Anterior cingulate cortex (tissue), 58 donors: ENCODE data around the gene DUS1L.
A peak's percentile ranks its signal among the peaks of the same experiment; 100 is the strongest.

ENCODE experiments used
- DNase-seq, 58 donors: peaks; one replicate each; lab custom pipeline; 2025; lab: John Stamatoyannopoulos, UW

DUS1L gene

DNA sequence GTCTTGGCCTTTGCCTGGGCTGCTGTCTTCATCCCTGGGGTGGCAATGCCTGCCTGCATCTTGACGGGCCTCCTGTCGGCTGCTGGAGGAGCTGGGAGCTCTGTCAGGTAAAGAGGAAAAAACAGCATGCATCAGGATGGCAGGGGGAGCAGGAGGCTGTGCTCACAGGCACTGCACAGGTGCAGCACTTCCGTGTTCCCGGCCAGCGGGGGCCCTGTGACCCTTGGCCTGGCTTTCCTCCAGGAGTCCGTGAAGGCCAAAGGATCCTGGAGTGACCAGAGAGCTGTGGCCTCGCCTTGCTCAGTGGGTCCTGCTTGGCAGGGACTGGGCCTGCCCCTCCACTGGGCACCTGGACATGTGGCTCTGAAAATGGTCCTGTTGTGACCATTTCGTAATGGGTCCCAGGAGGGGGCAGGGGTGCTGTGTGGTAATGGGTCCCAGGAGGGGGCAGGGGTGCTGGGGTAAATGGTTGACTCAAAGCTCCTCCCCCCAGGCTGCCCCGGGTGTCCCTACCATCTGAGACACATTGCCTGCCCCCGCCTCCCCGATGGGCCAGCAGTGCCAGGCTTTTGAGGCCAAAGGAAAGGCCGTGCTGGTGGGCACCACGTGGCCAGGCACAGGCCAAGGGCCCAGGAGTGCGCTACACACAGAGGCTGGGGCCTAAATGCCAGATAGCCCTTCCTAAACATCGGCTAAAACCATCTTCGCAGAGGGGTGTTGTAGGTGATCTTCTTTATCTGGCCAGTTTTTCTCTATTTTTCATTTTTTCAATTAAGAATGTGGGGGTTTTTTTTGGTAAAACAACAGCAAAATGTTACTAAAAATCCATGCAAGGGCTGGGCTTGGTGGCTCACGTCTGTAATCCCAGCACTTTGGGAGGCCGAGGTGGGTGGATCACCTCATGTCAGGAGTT is 36.4 kb upstream of the DUS1L start:
- peak in 26 of 58 donors; percentile 16 to 69 (median 35) for DNase-seq

DNA sequence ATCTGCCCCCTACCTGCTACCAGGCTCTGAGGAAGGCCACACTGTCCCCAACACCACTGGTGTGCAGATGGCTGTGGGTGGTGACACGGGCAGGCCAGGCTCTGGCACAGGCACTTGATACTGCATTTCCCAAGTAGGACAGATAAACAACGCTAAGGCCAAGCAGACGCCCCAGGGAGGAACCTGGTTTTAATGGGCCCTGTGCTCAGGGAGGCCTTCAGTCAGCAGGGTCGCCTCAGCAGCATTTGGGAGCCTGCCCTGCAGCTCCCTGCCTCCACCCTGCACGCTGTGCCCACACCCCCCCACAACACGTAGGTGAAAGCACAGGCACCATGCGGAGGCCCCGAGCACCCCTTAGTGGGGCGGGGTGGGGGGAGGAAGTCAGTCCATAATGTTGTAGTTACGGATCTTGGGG is 35.7 kb upstream of the DUS1L start:
- DNase-seq = no peak

DNA sequence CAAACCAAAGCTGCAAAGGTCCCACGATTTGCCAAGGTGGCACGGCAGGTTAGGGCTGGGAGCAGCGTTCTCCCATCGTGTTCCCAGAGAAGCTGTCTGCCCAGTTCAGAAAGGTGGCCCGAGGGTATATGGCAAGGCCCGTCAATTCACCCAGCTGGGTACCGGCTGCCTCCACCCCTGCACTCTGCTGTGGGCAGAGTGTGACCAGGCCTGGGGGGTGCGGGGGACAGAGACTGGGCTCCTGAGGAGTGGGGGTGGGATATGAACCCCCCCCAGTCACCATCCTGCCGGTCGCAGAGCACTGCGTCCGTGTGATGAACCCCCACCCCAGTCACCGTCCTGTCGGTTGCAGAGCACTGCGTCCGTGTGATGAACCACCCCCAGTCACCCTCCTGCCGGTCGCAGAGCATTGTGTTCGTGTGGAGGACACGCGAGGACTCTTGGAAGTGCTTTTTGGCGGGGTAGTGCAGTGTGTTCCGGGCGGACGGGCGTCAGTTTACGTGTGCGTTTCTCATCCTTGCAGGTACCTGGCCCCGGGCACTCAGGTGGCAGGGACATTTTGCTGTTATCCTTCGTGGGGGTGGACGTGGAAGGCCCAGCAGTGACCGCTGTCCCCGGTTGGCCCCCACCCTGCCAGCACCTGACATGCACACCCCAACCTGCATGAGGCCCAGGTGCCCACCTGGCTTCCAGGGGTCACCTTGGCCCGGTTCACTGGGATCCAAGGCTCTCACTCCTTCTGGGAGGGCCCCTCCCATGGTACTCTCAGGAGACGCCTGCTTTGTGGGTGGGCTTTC is 35.1 kb upstream of the DUS1L start:
- no peak for DNase-seq

DNA sequence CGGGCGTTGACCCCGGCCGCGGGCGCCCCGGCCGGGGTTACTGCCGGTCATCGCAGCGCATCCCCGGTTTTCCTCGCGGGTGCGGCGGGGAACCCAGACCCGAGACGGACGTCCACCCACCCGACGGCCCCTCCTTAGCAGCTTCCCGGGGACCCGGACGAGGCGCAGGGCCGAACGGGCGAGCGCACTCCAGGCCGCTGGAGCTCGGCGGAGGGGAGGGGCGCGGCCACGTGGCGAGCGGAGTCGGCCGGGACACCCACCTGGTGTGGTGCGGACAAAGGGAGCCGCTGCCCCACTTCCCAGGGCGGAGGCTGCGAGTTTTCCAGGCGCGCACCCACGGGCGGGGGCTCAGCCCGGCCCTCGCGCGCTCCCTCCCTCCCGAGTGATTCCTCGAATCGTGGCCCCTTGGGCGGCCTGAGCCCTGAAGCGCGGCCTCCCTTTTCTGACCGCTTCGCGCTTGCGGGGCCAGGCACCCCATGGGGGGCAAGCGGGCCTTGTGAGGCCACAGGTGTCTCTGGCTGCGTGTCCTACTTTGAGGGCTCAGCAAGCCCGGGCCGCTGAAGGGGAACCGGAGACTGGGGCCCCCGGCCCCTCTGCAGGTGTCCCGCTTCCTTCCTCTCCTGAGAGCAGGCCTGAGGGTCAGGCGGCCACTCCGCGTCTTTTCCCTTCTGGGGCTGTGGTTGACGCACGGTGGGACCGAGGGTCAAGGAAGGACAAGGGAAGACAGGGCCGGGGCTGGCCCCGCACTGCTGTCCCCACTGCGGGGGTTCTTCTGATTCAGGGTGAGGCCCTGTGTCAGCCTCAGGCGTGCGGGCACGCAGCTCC is 33.5 kb upstream of the DUS1L start:
- peak in 2 of 58 donors; percentile 71 to 83 for DNase-seq

DNA sequence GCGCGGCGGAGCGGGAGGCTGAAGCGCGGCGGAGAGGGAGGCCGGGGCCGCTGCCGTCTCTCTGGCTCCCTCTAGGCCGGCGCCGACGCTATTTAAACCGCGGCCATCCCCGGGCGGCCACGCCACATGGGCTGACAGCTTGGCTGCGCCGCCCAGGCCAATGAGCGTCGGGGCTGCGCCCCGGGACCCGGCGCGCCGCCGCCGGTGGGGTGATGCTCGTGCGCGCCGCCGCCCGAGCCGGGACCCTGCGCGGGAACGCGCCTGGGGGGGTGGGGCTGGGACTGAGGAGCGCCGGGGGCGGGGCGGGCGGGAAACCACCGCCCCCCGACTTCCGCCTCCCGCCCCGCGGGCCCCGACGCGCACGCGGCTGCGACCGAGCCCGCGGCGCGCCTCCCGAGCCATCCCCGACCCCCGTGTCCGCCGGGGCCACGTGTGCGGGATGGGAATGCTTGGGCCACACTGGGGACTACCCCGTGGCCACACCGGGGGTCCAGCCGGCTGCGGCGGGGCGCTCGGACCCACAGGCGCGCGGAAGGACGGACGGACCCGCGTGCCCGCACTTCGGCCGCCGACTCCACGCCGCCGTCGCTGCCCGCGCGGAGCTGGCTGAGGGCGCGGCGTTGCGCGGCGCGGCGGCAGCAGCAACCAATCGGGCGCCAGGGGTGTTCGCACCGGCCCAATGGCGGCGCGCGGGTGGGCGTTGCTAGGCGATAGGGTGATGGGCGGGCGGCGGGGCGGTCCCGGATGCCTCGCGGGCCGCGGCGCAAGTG is 32.8 kb upstream of the DUS1L start, which contains the start of gene FASN:
FASN (minus strand) TSS at position 68 of the 770 bp plus-strand sequence. CDS start 1,791 bp downstream, outside the sequence.
- DNase-seq = peak; percentile 48 to 95 (median 90)

DNA sequence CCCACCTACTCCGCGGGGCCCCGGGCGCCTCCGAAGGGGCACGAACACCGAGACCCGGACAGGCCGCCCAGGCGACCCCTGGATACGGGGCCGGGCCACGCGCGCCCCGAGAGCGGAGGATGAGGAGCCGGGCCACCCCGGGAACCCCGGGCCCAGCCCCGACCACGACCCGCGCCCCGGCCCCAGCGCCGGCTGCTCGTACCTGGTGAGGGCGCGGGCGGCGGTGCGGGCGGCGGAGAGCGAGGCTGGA is 32.2 kb upstream of the DUS1L start:
- peak in 2 of 58 donors; percentile 39 to 58 for DNase-seq

DNA sequence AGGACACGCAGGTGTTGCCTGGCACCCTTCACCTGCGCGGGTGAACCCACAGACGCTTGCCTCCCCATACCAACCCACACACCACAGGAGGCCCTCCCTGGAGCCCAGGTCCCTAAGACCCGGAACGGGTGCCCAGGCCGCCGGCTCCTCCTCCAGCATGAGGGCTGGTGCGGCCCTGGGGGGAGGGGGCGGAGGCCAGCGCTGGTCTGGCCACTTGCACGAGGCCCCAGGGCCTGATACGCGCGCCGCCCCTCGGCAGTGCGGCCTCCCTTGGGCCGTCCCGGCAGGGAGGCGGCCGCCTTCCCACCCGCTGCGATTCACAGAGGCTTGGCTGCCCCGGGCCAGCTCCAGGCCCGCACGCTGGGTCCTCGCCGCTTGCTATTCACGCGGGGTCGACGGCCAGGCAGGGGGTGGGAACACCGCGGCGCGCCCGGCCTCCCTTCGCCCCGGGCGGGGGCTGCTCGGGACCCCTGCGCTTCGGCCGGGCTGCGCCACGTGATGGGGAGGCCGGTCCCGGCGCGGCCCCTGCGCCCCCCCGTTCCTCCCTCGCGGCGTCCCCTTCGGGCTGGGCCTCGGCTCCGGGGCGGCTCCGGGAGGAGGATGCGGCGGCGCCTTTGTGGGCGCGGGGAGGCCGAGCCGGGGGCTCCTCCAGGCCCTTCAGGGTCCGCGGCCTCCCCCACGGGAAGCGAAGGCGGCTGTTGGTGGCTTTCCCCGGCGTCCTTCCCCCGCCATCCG is 31.7 kb upstream of the DUS1L start:
- DNase-seq = peak in 4 of 58 donors; percentile 24 to 54 (median 38)

DNA sequence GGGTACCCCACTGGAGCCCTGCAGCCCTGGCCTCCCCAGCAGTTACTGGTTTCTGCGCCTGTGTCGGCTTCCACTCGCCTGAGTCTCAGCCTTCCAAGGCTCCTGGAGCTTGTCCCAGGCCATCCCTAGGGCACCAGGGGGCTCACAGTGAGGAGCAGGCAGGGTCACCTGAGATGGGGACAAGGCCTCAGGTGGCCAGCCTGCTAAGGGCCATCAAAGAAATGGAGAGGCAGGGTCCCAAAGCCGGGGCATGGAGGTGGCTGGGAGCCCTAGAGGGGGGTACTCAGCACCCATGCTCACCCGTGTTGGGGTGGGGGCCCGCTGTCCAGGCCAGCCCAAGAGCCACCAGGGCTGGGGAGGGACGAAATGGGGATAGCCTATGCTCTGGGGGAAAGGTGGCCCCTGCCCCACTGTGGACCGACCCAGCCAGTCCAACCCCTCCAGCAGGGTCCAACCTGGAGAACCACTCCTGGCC is 31.1 kb upstream of the DUS1L start:
- DNase-seq = no peak

DNA sequence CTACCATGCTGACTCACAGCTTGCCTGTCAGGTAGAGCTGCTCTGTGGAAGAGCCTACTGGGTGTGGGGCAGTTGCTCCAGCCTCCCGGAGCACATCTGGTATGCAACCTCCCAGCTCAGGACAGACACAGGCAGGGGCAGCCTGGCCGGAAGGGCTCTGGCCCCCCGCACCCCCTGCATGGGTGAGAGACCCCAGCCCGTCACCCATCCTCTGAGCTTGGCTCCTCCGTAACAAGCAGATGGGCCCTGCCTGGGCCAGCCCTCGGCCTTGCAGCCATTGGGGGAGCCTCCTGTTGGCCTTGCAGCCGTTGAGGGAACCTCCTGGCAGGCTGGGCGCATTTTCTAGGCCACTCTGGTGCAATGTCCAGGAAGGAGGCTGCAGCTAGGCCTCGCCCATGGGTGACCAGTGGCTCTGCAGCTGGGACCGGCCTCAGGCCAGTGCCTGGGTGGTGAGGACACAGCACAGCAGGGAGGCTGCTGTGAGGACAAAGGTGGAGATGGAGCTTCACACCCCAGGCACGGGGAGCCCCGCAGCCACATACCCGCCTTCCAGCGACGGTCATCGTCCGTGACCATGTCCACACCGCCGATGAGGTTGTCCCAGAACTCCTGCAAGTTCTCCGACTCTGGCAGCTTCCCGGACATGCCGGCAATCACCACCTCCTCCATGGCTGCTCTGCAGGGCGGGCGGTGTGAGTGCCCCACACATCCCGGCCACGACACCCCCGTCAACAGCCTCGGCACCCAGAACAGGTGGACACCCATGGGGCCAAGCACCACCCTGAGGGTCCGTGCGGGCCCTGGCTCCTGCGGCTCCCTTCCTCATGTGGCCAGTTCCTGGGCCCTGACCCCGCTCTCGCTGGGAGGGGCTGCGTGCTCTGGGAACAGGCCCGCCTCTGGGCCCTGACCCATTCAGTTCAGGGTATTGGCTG is 30.4 kb upstream of the DUS1L start:
- DNase-seq = no peak

DNA sequence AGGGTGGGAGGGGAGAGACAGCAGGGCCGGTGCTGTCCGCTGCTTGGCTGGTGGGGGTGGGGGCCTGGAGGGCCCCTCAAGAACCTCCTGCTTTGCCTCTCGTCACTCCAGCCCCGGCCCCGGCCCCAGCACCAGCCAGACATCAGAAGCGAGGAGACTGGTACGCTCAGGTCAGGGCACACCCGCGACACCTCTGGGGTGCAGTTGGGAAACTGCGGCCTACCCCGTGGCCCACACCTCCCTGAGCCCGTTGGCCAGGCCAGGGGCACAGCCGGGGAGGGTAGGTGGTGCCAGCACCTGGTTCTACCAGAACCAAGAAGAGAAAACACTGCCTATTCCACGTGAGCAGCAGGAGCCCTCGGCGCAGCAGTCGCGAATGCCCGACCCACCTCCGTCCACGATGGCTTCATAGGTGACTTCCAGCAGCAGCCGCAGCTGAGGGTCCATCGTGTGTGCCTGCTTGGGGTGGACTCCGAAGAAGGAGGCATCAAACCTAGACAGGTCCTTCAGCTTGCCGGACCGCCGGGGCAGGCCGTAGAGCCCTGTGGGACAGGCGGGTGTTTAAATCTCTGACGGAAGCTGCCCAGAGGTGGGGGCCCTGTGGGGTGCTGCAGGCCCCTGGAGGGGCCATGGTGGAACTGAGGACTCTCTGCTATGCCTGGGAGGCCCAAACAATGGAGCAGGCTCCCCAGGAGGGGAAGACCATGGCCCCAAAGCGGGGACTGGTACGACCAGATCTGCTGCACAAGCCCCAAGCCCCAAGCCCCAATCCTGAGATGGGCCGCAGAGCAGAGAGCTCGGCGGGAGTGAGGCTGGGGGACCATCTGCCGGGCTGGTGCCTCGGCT is 29.6 kb upstream of the DUS1L start:
- DNase-seq = no peak

DNA sequence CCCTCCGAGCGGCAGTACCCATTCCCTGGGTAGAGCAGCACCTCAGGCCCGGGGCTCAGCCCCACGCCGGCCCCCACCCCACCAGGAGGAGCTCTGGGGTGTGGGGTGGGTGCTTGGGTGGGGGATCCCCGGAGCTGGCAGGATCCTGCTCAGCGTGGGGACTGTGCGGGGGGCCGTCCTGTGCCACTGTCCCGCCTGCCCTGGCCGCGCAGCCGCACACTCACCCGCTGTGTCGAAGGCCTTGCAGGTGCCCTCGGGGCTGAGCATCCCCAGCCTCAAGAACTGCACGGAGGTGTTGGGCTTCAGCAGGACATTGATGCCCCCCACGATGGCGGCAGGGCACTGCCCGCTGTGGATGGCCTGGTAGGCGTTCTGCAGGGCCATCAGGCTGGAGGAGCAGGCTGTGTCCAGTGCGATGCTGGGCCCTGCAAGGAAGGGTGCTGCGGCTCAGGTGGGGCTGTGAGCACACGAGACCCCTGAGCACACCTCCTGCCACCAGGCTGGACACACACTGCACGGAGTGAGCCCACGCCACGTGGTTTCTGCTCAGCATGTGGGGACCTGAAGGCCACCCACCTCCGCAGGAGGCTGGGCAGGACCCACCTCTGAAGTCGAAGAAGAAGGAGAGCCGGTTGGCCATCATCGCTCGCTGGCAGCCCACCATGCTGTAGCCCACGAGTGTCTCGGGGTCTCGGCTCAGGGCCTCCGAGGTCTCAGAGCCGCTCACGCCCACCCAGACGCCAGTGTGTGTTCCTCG is 27.6 kb upstream of the DUS1L start:
- no peak for DNase-seq

DNA sequence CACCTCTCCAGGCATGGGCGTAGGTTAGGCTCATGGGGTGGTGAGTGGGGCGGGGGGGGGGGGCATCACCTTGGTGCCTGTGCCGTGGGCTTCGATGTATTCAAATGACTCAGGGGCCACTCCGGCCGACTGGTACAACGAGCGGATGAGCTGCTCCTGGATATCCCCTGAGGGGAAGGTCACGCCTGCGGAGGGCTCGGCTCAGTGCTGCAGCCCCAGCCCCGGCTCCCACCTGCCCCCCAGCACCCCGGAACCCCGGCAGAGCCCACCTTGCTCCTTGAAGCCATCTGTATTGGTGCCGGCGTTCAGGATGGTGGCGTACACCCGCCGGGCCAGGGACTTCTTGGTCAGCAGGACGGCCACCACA is 27.0 kb upstream of the DUS1L start:
- DNase-seq = no peak

DNA sequence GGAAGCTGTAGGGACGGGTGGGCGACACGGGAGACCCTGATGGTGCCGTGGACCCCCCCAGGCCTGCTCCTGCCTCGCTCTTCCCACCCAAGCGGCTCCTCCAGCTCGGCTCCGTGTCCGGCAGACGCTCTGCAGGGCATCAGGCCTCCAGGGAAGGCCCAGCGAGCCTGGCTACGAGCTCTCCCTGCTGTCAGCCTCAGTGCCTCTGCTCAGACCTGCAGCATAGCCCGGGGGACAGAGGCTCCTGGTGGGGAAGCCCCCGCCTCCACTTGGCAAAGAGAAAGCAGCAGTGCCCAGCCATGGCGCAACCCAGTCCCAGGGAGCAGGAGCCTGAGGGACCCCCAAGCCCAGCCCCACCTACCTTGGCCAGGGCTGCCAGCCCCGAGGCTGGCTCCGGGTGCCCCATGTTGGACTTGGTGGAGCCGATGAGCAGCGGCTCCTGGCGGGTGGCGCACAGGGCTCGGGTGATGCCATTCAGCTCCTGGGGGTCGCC is 26.5 kb upstream of the DUS1L start:
- DNase-seq = no peak

DNA sequence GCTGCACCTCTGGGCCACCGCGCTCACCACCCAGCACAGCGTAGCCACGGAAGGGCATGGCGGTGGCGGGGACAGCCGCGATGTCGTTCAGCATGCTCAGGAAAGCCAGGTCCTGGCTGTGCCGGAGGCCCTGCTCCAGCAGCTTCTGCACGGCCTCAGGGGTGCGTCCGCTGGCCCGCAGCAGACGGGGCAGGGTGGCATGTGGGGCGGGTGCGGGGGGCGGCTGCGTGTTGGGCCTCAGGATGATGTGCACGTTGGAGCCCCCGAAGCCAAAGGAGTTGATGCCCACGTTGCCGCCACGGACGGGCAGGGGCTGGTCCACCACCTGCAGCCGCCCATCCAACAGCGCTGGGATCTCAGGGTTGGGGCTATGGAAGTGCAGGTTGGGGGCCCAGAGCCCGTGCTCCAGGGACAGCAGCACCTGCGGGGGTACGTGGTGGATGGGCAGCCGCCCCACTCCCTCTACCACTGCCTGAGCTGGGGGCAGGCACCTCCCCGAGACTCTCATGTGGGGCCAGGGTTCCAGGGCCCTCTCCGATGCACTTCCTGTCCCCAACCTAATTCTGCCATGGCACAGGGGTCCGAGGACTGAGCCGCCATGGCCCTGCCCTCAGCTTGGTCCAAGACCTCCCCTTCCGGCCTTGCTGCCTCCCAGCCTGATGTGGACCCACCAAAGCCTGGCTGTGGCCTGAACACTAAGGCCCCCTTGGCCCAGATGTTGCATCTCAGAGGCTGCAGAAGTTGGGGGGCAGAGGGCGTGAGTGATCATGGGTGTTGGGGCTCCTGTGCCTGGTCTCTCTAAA is 25.9 kb upstream of the DUS1L start:
- DNase-seq = no peak

DNA sequence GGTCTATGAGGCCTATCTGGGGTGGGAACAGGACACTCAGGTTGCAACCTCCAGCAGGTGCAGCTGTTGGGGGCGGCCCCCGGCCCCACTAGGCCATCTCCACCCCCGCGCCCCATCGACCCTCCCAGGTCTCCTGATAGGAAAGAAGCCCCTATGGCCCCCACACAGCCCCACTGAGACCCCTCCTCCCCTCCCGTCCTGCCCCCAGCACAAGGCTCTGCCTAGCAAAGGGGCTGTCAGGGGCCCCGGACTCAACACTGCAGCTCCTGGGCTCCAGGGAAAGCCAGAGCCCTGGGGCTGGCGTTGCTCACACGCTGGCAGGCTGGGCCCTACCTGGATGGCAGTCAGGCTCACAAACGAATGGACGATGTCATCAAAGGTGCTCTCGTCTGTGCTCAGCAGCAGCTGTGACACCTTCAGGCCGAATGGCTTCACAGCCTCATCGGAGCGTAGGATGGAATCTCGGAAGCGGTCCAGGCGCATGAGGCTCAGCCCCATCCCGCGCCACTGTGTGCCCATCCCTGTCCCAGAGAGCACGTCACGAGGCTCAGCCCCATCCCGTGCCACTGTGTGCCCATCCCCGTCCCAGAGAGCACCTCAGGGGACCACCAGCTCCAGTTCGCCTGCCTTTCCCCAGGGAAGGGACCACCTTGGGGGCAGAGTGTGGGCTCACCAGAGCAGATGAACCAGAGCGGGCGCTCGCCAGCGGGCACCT is 25.1 kb upstream of the DUS1L start:
- DNase-seq = no peak
